GM18526 (cell line): Measurements from ENCODE around the gene CNTNAP5.

Experiments
- POLR2A ChIP-seq: IDR thresholded peaks from 3 replicates; pipeline ENCODE4 v1.6.1; 2011; ENCODE audit not compliant: insufficient read length; ENCODE audit errors: extremely low read depth

CNTNAP5 gene

GRCh38 chr2:124025171-124025580, at the start of gene CNTNAP5:
CNTNAP5 (plus strand) TSS chr2:124025287; CDS start chr2:124025651, 364 bp downstream.
- no peak for TF ChIP-seq POLR2A

- TF ChIP-seq POLR2A = no peak
These were observed 48.9 kb upstream of the CNTNAP5 start for GRCh38 chr2:123976054-123976648.

DNA sequence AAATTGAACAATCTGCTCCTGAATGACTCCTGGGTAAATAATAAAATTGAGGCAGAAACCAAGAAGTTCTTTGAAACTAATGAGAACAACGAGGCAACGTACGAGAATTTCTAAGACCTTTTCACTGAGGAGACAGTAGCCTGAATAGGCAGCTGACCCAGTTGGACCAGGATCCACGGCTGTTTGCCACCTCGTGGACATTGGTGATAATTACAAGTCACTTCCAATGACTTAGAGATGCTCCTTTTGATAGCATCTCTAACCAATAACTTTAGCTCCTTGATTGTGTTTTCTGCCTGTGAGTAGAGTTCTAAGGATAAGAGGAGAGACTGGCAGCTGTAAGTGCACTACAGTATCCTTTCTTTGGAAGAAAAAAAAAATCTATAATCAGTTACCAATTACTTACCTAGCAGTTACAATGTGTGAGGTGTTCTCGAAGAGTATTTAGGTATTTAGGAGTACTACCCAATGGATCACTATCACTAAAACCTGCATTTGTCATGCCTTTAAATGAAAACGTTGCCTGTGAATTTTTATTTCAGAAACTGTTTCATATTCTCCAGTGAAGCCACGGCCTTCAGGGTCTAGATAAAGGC, 31.3 kb upstream of the CNTNAP5 start:
- TF ChIP-seq POLR2A = no peak

- no peak for TF ChIP-seq POLR2A
These were observed 25.4 kb upstream of the CNTNAP5 start for GRCh38 chr2:123999681-124000080.

DNA sequence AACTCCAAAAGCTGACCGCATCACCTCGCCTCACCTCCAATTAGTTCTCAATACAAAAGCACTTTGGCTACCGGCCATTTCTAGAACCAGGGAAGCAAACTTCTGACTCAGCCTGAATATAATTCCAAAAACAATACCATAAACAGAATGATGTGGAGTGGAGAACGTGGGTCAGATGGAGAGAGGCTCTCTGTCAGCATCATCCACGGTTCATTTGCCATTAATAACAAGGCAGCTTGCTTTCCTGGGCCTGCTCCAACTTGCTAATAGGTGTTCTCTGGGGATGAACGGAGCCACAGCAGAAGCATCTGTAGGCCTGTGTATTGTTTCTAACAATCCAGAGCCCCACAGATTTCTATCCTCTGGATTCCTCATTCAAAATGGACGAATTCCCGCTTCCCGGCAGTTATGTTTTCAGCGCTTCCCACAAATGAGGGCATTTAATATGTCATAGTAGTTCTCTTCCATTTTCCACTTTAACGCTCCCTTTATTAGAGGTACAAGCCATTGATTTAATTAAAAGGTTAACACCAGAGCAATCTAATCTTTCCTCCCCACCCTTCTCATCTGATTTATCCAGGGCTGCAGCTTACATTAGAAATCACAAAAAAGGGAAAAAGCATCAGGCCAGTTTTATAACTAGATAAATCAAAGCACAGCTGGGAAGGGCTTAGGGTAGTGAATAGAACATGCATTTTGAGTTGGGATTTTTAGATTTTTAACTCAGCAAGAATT, 23.2 kb upstream of the CNTNAP5 start:
- TF ChIP-seq POLR2A = no peak

DNA sequence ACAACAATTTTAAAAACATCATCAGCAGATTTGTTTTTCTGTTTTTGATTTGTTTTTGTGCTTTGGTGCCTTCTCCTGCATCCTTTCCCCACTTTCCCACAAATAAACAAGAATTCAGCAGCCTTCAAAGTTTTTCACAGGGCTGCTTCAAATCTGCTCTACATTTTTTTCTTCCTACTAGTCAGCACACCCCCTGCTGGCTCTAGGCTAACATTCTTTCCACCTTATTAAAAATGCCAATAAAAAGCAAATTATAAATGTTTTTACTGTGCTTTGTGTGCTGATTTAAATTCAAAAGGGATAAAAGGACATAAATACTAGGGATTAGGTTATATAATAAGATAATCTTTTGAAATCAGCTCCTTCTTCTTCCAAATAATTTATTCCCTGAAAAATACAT, 6.2 kb upstream of the CNTNAP5 start:
- TF ChIP-seq POLR2A = no peak

DNA sequence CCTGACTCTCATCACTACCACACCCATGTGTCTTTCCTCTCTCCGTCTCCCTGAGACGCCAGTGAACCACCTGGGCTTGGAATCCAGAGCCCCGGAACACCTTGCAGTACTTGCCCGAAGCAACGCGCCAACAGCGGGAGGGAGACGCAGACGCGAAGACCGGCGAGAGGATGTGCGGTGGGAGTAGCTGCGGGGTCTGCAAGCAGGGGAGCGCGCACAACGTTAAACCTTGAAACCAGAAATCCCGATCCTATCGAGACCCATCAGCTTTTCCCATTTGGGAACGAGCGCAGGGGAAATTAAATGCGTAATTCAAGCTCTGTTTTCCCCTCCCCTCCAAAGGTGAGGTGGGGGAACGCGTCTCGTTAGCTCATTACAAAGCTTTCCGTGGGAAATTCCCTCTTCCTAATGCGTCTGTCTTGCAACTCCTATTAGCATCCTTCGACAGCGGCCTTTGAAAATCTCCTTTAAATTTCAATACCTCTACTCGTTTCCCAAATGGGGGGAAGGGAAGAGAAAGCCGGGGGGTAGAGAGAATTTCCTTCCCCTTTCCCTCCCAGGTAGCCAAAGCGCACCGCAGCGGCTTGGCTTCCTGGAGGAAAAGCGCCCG, 421 bp upstream of the CNTNAP5 start:
- TF ChIP-seq POLR2A = no peak

GRCh38 chr2:124025891-124026434, 876 bp downstream of the CNTNAP5 start:
- no peak for TF ChIP-seq POLR2A

- TF ChIP-seq POLR2A = no peak
These were observed 1.4 kb downstream of the CNTNAP5 start for GRCh38 chr2:124026503-124026902.

DNA sequence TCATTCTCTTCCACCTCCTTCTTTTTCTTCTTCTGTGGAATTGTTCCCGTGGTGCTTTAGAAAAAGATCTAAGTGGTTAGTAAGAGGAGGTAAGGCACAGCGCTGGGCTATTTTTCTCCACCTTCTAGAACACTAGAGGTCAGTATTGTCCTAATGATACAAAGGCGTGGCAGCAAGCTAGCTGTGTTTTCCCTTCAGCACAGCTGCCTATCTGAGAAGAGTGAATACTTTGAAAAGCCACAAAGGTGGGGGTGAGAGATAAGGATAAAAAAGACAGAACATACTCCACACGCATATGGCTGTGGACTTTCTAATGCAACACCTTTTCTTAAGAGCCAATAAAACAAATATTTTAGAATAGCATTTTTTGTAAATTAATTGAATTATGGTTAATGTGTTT, 2.1 kb downstream of the CNTNAP5 start:
- no peak for TF ChIP-seq POLR2A

- TF ChIP-seq POLR2A = no peak
These were observed 7.7 kb downstream of the CNTNAP5 start for GRCh38 chr2:124032799-124033198.

GRCh38 chr2:124034265-124034664, 9.2 kb downstream of the CNTNAP5 start:
- TF ChIP-seq POLR2A = no peak

- TF ChIP-seq POLR2A = no peak
These were observed 9.9 kb downstream of the CNTNAP5 start for GRCh38 chr2:124035001-124035400.

DNA sequence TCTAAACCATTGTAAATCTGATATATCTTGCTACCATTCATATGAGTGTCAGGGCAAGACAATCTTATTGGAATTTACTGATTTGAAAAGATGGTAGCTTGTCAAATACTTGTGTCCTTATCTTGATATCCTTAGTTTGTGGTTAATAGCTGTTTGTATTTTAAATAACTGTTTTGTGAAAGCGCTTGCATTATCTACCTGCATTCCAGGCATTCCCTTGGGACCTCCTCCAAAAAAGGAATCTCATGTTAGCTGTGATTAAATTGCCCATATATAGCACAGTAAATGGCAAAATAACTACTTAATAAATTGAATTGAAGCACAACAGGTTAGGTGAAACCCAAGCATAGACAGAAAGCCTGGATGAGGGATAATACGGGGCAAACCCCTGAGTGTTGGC, 13.9 kb downstream of the CNTNAP5 start:
- TF ChIP-seq POLR2A = no peak

DNA sequence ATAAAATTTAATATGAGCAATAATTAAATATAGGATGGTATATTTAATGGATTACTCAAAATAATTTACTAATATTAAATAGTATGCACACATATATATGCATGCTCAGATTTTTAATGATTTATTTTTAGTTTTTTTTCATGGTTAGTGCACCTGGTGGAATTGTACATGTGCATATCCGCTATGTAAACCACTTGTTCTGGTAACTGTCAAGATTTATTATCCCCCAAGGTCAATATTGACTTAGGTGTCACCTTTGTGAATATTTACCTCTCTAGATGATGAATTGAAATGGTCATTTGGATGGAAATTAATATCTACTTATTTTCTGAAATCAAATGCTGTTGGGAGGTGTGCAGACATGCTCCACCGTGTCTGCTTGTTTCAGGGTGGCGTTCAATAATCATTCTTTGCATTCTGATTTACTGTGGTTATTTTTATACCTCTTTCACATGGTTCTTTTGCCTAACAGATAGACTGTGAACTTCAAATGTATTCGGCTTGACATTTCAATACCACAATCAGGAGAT, 14.7 kb downstream of the CNTNAP5 start:
- no peak for TF ChIP-seq POLR2A

- no peak for TF ChIP-seq POLR2A
These were observed 20.8 kb downstream of the CNTNAP5 start for GRCh38 chr2:124045894-124046293.

- TF ChIP-seq POLR2A = no peak
These were observed 21.2 kb downstream of the CNTNAP5 start for GRCh38 chr2:124046332-124046731.
